Tibial artery (tissue), 4 donors: ENCODE data around the gene SCML1.

ENCODE experiments used
- DNase-seq, 2 donors: peaks; one replicate each; pipeline ENCODE4 v3.0.0-alpha.2; 2019
- H3K27ac ChIP-seq, 2 donors: fragments of 200-600 bp; sonication (generic) in 1 of 2; 1 replicate in 1 of 2; 2 replicates in 1 of 2; pipeline ENCODE4 v1.5.1; 2018 to 2019; ENCODE audit warnings: mild to moderate bottlenecking in 1 of 2
- H3K27me3 ChIP-seq, 2 donors: fragments of 200-600 bp; sonication (generic) in 1 of 2; one replicate each; pipeline versions ENCODE4 v1.5.1 to v1.6.0; 2016 to 2019
- H3K36me3 ChIP-seq, 3 donors: fragments of 200-600 bp; sonication (generic) in 2 of 3; one replicate each; pipeline ENCODE4 v1.5.1; 2016 to 2019; ENCODE audit warnings: mild to moderate bottlenecking in 2 of 3
- H3K4me1 ChIP-seq, 4 donors: fragments of 200-600 bp; sonication (generic) in 2 of 4; 1 replicate in 3 of 4; 2 replicates in 1 of 4; pipeline ENCODE4 v1.5.1; 2016 to 2019
- H3K4me3 ChIP-seq, 2 donors: fragments of 200-600 bp; sonication (generic) in 1 of 2; 1 replicate in 1 of 2; 2 replicates in 1 of 2; pipeline ENCODE4 v1.5.1; 2018 to 2019; ENCODE audit warnings: mild to moderate bottlenecking in 2 of 2
- H3K9me3 ChIP-seq, 3 donors: fragments of 200-600 bp; sonication (generic) in 1 of 3; one replicate each; pipeline ENCODE4 v1.5.1; 2016 to 2019
- CTCF ChIP-seq, 2 experiments: fragments of 200-600 bp in 1 of 2; fragments of 450-650 bp in 1 of 2; IDR thresholded peaks; one replicate each; pipeline ENCODE4 v1.5.1; 2017 to 2019; ENCODE audit warnings: antibody characterized with exemption in 2 of 2, mild to moderate bottlenecking in 1 of 2, moderate library complexity in 1 of 2
- intact Hi-C: fragments of 100-400 bp; cut with DNase I; formaldehyde crosslinking; loops from one replicate; pipeline ENCODE4 v1.15.0; 2023; ENCODE audit warnings: low total_unique reads

SCML1 gene

GRCh38 chrX:17747692-17748091 is 10.4 kb downstream of the SCML1 start:
- H3K27ac ChIP-seq: no peak overlapping the region
- H3K4me1 ChIP-seq: no peaks in the 10 kb centered on the region
- intact Hi-C loops: no loop called here
- DNase-seq: no peak
- H3K9me3 ChIP-seq: no peaks in the 10 kb centered on the region
- H3K4me3 ChIP-seq: no peak overlapping the region
- TF ChIP-seq CTCF (IDR thresholded peaks at IDR 0.05): no peak
- H3K36me3 ChIP-seq: peaks cover 6 to 18% (median 15%) of the 10 kb centered on the region in 3 donors
- H3K27me3 ChIP-seq: no peaks in the 10 kb centered on the region

GRCh38 chrX:17748684-17749083 is 11.4 kb downstream of the SCML1 start:
- no peak for DNase-seq
- peaks cover 6 to 19% (median 15%) of the 10 kb centered on the region in 3 donors for H3K36me3 ChIP-seq
- no peaks in the 10 kb centered on the region for H3K4me1 ChIP-seq
- no peak overlapping the region for H3K27ac ChIP-seq
- TF ChIP-seq CTCF (IDR thresholded peaks at IDR 0.05): no peak
- H3K27me3 ChIP-seq: no peaks in the 10 kb centered on the region
- intact Hi-C loops: no loop called here
- H3K4me3 ChIP-seq: no peak overlapping the region
- H3K9me3 ChIP-seq: no peaks in the 10 kb centered on the region

- TF ChIP-seq CTCF (IDR thresholded peaks at IDR 0.05): no peak
- intact Hi-C loops: no loop called here
- no peak for DNase-seq
- Histone ChIP-seq H3K4me3 (no peak overlapping the region), H3K4me1 (no peaks in the 10 kb centered on the region), H3K27me3 (no peaks in the 10 kb centered on the region), H3K36me3 (peaks cover 6 to 23% (median 15%) of the 10 kb centered on the region in 3 donors), H3K27ac (no peak overlapping the region), H3K9me3 (no peaks in the 10 kb centered on the region)
These were observed 13.1 kb downstream of the SCML1 start for GRCh38 chrX:17750436-17750835.

GRCh38 chrX:17758382-17758781 is 21.1 kb downstream of the SCML1 start:
- peaks cover 0 to 5% (median 0%) of the 10 kb centered on the region in 3 donors for H3K36me3 ChIP-seq
- no peak for DNase-seq
- H3K27ac ChIP-seq: no peak overlapping the region

GRCh38 chrX:17759990-17760389 is 22.7 kb downstream of the SCML1 start:
- no peaks in the 10 kb centered on the region for H3K27me3 ChIP-seq
- H3K4me1 ChIP-seq: peaks cover 0 to 3% (median 0%) of the 10 kb centered on the region in 4 donors
- no peak overlapping the region for H3K4me3 ChIP-seq
- intact Hi-C loops: no loop called here
- no peaks in the 10 kb centered on the region for H3K36me3 ChIP-seq
- DNase-seq: no peak
- TF ChIP-seq CTCF (IDR thresholded peaks at IDR 0.05): no peak
- H3K27ac ChIP-seq: no peak overlapping the region
- no peaks in the 10 kb centered on the region for H3K9me3 ChIP-seq

More at GRCh38 chrX:17758382-17758781, 21.1 kb downstream of the SCML1 start:
- H3K4me3 ChIP-seq: no peak overlapping the region
- H3K4me1 ChIP-seq: peaks cover 0 to 3% (median 0%) of the 10 kb centered on the region in 4 donors
- TF ChIP-seq CTCF (IDR thresholded peaks at IDR 0.05): no peak
- H3K27me3 ChIP-seq: no peaks in the 10 kb centered on the region
- no peaks in the 10 kb centered on the region for H3K9me3 ChIP-seq
- intact Hi-C loops: no loop called here

GRCh38 chrX:17767734-17768133 is 30.4 kb downstream of the SCML1 start:
- intact Hi-C loops: no loop called here
- Histone ChIP-seq H3K27me3 (no peaks in the 10 kb centered on the region), H3K4me1 (no peaks in the 10 kb centered on the region), H3K4me3 (no peak overlapping the region), H3K27ac (no peak overlapping the region), H3K9me3 (no peaks in the 10 kb centered on the region), H3K36me3 (no peaks in the 10 kb centered on the region)
- DNase-seq: no peak
- no peak for TF ChIP-seq CTCF (IDR thresholded peaks at IDR 0.05)
